Inferior parietal cortex (tissue), 1 donor: ENCODE results near the gene ANTXR1.

Experiments used
- DNase-seq: peaks from one replicate; pipeline ENCODE4 v3.0.0-alpha.2; 2016; ENCODE audit errors: extremely low spot score

Gene ANTXR1

GRCh38 chr2:69003731-69004130, 9.2 kb upstream of the ANTXR1 start:
- DNase-seq: no peak

- DNase-seq: no peak
Measured at GRCh38 chr2:69007169-69007568, 5.8 kb upstream of the ANTXR1 start.

- DNase-seq: no peak
Measured at GRCh38 chr2:69007603-69008002, 5.4 kb upstream of the ANTXR1 start.

- DNase-seq: no peak
Measured at GRCh38 chr2:69010437-69011194, 2.4 kb upstream of the ANTXR1 start.

- DNase-seq: no peak
Measured at GRCh38 chr2:69011611-69012157, 1.3 kb upstream of the ANTXR1 start.

GRCh38 chr2:69012310-69013141, 453 bp upstream of the ANTXR1 start:
- DNase-seq: peak; percentile 83

- DNase-seq: peak; percentile 29
Measured at GRCh38 chr2:69013840-69014821, 1.2 kb downstream of the ANTXR1 start.

GRCh38 chr2:69017080-69017479, 4.1 kb downstream of the ANTXR1 start:
- no peak for DNase-seq

- DNase-seq: no peak
Measured at GRCh38 chr2:69017835-69018234, 4.9 kb downstream of the ANTXR1 start.

- DNase-seq: no peak
Measured at GRCh38 chr2:69018678-69019095, 5.7 kb downstream of the ANTXR1 start.

GRCh38 chr2:69020496-69021426, 7.8 kb downstream of the ANTXR1 start:
- no peak for DNase-seq

- no peak for DNase-seq
Measured at GRCh38 chr2:69021727-69022126, 8.7 kb downstream of the ANTXR1 start.

- no peak for DNase-seq
Measured at GRCh38 chr2:69022548-69022947, 9.6 kb downstream of the ANTXR1 start.

GRCh38 chr2:69023236-69023635, 10.3 kb downstream of the ANTXR1 start:
- no peak for DNase-seq

GRCh38 chr2:69026026-69026425, 13.0 kb downstream of the ANTXR1 start:
- DNase-seq: peak; percentile 60

GRCh38 chr2:69026691-69027459, 13.9 kb downstream of the ANTXR1 start:
- DNase-seq: no peak

- no peak for DNase-seq
Measured at GRCh38 chr2:69030800-69031428, 17.9 kb downstream of the ANTXR1 start.

- no peak for DNase-seq
Measured at GRCh38 chr2:69031466-69031865, 18.5 kb downstream of the ANTXR1 start.

GRCh38 chr2:69032336-69032735, 19.4 kb downstream of the ANTXR1 start:
- DNase-seq: no peak
